Neural progenitor cell (in vitro differentiated cells): ENCODE results near the gene MTIF3. TPM values are rescaled to one million over a fixed set of nuclear protein-coding genes. Genes with fewer than 3 reads are reported as not detected.

Source experiments
- DNase-seq: peaks from one replicate; pipeline ENCODE4 v3.0.0-alpha.2; 2016; ENCODE audit warnings: low spot score
- H2AFZ ChIP-seq: fragments of 200-600 bp; sonication (generic); replicated peaks from 2 replicates; pipeline ENCODE4 v1.6.1; 2016; ENCODE audit warnings: antibody characterized with exemption
- H3F3A ChIP-seq: fragments of 200-600 bp; sonication (generic); 2 replicates; pipeline ENCODE4 v1.6.1; 2016; ENCODE audit warnings: antibody characterized with exemption, low read depth
- H3K27ac ChIP-seq: fragments of 200-600 bp; sonication (generic); 2 replicates; pipeline ENCODE4 v1.5.1; 2016; ENCODE audit warnings: mild to moderate bottlenecking
- H3K27me3 ChIP-seq: fragments of 200-600 bp; sonication (generic); 2 replicates; pipeline ENCODE4 v1.6.1; 2016; ENCODE audit warnings: mild to moderate bottlenecking, moderate library complexity
- H3K36me3 ChIP-seq: fragments of 200-600 bp; sonication (generic); 2 replicates; pipeline ENCODE4 v1.5.1; 2016
- H3K4me1 ChIP-seq: fragments of 200-600 bp; sonication (generic); 2 replicates; pipeline ENCODE4 v1.6.1; 2016; ENCODE audit warnings: mixed run types
- H3K4me2 ChIP-seq: fragments of 200-600 bp; sonication (generic); 2 replicates; pipeline ENCODE4 v1.6.1; 2016
- H3K4me3 ChIP-seq: fragments of 200-600 bp; sonication (generic); 2 replicates; pipeline ENCODE4 v1.5.1; 2016
- H3K79me2 ChIP-seq: fragments of 200-600 bp; sonication (generic); 2 replicates; pipeline ENCODE4 v1.6.1; 2016; ENCODE audit warnings: low read depth
- H3K9ac ChIP-seq: fragments of 200-600 bp; sonication (generic); 2 replicates; pipeline ENCODE4 v1.6.1; 2016
- H3K9me3 ChIP-seq: fragments of 200-600 bp; sonication (generic); 2 replicates; pipeline ENCODE4 v1.5.1; 2016; ENCODE audit warnings: low read depth
- H4K20me1 ChIP-seq: fragments of 200-600 bp; sonication (generic); 2 replicates; pipeline ENCODE4 v1.6.1; 2016; ENCODE audit warnings: low read depth
- H3K27ac Mint-ChIP-seq: 3 replicates; pipeline ENCODE4 v1.8.0; 2021; ENCODE audit warnings: mixed read lengths
- H3K27me3 Mint-ChIP-seq: 2 replicates; pipeline ENCODE4 v1.8.0; 2022; ENCODE audit warnings: low read depth, mild to moderate bottlenecking, inconsistent platforms, moderate library complexity, mixed read lengths; ENCODE audit not compliant: insufficient read depth
- H3K36me3 Mint-ChIP-seq: 3 replicates; pipeline ENCODE4 v1.8.0; 2021; ENCODE audit warnings: mixed read lengths
- H3K4me1 Mint-ChIP-seq: 3 replicates; pipeline ENCODE4 v1.8.0; 2021; ENCODE audit warnings: mixed read lengths
- H3K4me3 Mint-ChIP-seq: 3 replicates; pipeline ENCODE4 v1.8.0; 2021; ENCODE audit warnings: mild to moderate bottlenecking, moderate library complexity, mixed read lengths
- H3K9me3 Mint-ChIP-seq: 3 replicates; pipeline ENCODE4 v1.8.0; 2020; ENCODE audit warnings: mixed read lengths
- EZH2 ChIP-seq: fragments of 200-600 bp; sonication (generic); IDR thresholded peaks from 2 replicates; pipeline ENCODE4 v1.6.1; 2017; ENCODE audit warnings: antibody characterized with exemption, mild to moderate bottlenecking, moderate library complexity
- EZH2phosphoT487 ChIP-seq: fragments of 200-600 bp; sonication (generic); IDR thresholded peaks from 2 replicates; pipeline ENCODE4 v1.6.1; 2017; ENCODE audit warnings: antibody characterized with exemption
- total RNA-seq: library from RNA; depleted of rRNA; stranded (reverse); fragments of >200 nt; gene quantifications from 2 replicates; pipeline ENCODE4 v1.2.3, GENCODE V29; 2015; ENCODE audit warnings: low replicate concordance
- TF ChIP-seq, protein P1 (sequence below): fragments of 200-600 bp; sonication (generic); IDR thresholded peaks from 2 replicates; pipeline ENCODE4 v1.5.1; 2017; ENCODE audit warnings: antibody characterized with exemption, mild to moderate bottlenecking

MTIF3 gene
- total RNA-seq, 1 donor from 2014 or later, result 65.8 TPM

DNA sequence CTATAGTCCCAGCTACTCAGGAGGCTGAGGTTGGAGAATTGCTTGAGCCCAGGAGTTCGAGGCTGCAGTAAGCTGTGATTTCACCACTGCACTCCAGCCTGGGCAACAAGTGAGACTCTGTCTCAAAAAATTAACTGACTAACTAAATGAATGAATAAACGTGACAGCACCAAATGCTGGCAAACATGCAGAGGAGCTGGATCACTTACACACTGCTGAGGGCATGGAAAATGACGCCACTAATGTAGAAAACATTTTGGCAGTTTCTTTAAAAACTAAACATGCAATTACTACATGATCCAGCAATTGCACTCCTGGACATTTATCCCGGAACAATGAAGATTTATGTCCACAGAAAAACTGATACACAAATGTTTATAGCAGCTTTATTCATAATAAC is 57.3 kb downstream of the MTIF3 start:
- Histone ChIP-seq H3K36me3 (no peaks in the 10 kb centered on the region), H4K20me1 (peaks cover 3% of the 10 kb centered on the region), H3K79me2 (no peaks in the 10 kb centered on the region), H3K9ac (no peak overlapping the region), H3K9me3 (no peaks in the 10 kb centered on the region), H3F3A (no peaks in the 10 kb centered on the region), H3K27ac (no peak overlapping the region), H2AFZ (no peak overlapping the region), H3K4me1 (peaks cover 10% of the 10 kb centered on the region), H3K4me3 (no peak overlapping the region), H3K27me3 (peaks cover 6% of the 10 kb centered on the region), H3K4me2 (no peak overlapping the region)
- Mint-ChIP-seq H3K4me3 (no peak overlapping the region), H3K9me3 (no peaks in the 10 kb centered on the region), H3K4me1 (peaks cover 23% of the 10 kb centered on the region), H3K36me3 (no peaks in the 10 kb centered on the region), H3K27me3 (peaks cover 23% of the 10 kb centered on the region), H3K27ac (no peak overlapping the region)
- DNase-seq, result no peak
- no peak for TF ChIP-seq EZH2
- TF ChIP-seq, protein P1, sequence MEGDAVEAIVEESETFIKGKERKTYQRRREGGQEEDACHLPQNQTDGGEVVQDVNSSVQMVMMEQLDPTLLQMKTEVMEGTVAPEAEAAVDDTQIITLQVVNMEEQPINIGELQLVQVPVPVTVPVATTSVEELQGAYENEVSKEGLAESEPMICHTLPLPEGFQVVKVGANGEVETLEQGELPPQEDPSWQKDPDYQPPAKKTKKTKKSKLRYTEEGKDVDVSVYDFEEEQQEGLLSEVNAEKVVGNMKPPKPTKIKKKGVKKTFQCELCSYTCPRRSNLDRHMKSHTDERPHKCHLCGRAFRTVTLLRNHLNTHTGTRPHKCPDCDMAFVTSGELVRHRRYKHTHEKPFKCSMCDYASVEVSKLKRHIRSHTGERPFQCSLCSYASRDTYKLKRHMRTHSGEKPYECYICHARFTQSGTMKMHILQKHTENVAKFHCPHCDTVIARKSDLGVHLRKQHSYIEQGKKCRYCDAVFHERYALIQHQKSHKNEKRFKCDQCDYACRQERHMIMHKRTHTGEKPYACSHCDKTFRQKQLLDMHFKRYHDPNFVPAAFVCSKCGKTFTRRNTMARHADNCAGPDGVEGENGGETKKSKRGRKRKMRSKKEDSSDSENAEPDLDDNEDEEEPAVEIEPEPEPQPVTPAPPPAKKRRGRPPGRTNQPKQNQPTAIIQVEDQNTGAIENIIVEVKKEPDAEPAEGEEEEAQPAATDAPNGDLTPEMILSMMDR, result no peak
- TF ChIP-seq EZH2phosphoT487, result no peak

DNA sequence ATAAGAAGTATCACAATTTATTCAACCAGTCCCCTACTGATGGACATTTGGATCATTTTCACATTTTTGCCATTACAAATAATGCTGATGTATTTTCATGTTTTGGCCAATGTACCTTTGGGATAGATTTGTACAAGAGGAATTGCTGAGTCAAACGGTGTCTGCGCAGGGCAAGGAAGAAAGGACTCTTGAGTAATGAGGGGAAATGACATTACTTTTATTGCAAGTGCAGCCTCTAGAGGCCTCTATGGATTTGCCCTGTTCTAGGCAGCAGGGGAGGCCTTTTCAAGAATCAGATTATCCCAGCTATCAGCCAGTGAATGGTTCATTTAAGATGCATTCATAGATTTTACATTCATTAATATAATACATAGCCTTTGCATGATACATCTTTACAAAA is 58.9 kb downstream of the MTIF3 start:
- Histone ChIP-seq H3K79me2 (no peaks in the 10 kb centered on the region), H3K4me3 (no peak overlapping the region), H3K27ac (no peak overlapping the region), H2AFZ (no peak overlapping the region), H4K20me1 (peaks cover 3% of the 10 kb centered on the region), H3K4me2 (no peak overlapping the region), H3K9me3 (no peaks in the 10 kb centered on the region), H3K9ac (no peak overlapping the region), H3K27me3 (peaks cover 5% of the 10 kb centered on the region), H3K4me1 (peaks cover 10% of the 10 kb centered on the region), H3F3A (no peaks in the 10 kb centered on the region), H3K36me3 (no peaks in the 10 kb centered on the region)
- no peak for DNase-seq
- Mint-ChIP-seq H3K27me3 (peaks cover 14% of the 10 kb centered on the region), H3K27ac (no peak overlapping the region), H3K36me3 (no peaks in the 10 kb centered on the region), H3K4me1 (peaks cover 23% of the 10 kb centered on the region), H3K4me3 (no peak overlapping the region), H3K9me3 (no peaks in the 10 kb centered on the region)
- TF ChIP-seq, protein P1, result no peak
- no peak for TF ChIP-seq EZH2phosphoT487
- TF ChIP-seq EZH2, result no peak

DNA sequence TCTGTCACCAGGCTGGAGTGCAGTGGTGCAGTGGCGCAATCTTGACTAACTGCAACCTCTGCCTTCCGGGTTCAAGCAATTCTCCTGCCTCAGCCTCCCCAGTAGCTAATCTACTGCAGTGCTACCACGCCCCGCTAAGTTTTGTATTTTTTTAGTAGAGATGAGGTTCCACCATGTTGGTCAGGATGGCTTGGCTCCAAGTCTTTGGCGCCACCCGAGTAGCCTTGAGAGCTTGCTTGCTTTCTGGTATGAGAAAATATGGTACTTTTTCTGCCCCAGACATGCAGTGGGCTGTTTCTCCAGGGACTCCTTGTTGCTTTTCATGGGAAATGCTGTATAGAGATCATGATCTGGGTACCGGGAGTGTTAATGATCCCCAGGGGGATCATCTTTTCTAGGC is 60.5 kb downstream of the MTIF3 start:
- peaks cover 2% of the 10 kb centered on the region for H4K20me1 ChIP-seq
- TF ChIP-seq, protein P1, result no peak
- TF ChIP-seq EZH2 (no peak), EZH2phosphoT487 (no peak)

More for the DNA sequence above, 60.5 kb downstream of the MTIF3 start:
- H3K4me2 ChIP-seq, result no peak overlapping the region
- H3K9me3 ChIP-seq, result no peaks in the 10 kb centered on the region
- H3K27ac Mint-ChIP-seq, result no peak overlapping the region
- H3K27me3 ChIP-seq, result no peaks in the 10 kb centered on the region
- H3K79me2 ChIP-seq, result no peaks in the 10 kb centered on the region
- no peak overlapping the region for H2AFZ ChIP-seq
- no peaks in the 10 kb centered on the region for H3K36me3 ChIP-seq
- H3K9ac ChIP-seq, result no peak overlapping the region
- no peak overlapping the region for H3K4me3 Mint-ChIP-seq
- no peaks in the 10 kb centered on the region for H3K36me3 Mint-ChIP-seq
- H3K4me3 ChIP-seq, result no peak overlapping the region
- no peaks in the 10 kb centered on the region for H3F3A ChIP-seq
- no peak for DNase-seq
- no peaks in the 10 kb centered on the region for H3K9me3 Mint-ChIP-seq
- peaks cover 8% of the 10 kb centered on the region for H3K27me3 Mint-ChIP-seq
- peaks cover 13% of the 10 kb centered on the region for H3K4me1 Mint-ChIP-seq
- peaks cover 4% of the 10 kb centered on the region for H3K4me1 ChIP-seq
- no peak overlapping the region for H3K27ac ChIP-seq
